Astrocyte (in vitro differentiated cells and primary cell): ENCODE data around the gene CRNKL1. TPM values are rescaled to one million over a fixed set of nuclear protein-coding genes. Genes with fewer than 3 reads are reported as not detected.

Experiments used
- DNase-seq: peaks from one replicate; pipeline ENCODE4 v3.0.0-alpha.2; 2010; ENCODE audit warnings: low read depth
- FAIRE-seq: peaks from 2 replicates; lab custom pipeline; 2011; peaks lifted over from hg19 to GRCh38; lab: Jason Lieb, UNC
- H2AFZ ChIP-seq: 2 replicates; pipeline ENCODE4 v1.6.0; 2012; ENCODE audit warnings: low read depth, low read length, inconsistent platforms
- H3K27ac ChIP-seq: 2 replicates; pipeline ENCODE4 v1.5.1; 2011; ENCODE audit warnings: low read depth, low read length, inconsistent platforms
- H3K27me3 ChIP-seq: 2 replicates; pipeline ENCODE4 v1.6.0; 2011; ENCODE audit warnings: low read length, inconsistent platforms; ENCODE audit not compliant: insufficient read depth
- H3K36me3 ChIP-seq: 2 replicates; pipeline ENCODE4 v1.5.1; 2011; ENCODE audit warnings: low read length, inconsistent platforms; ENCODE audit not compliant: insufficient read depth
- H3K4me1 ChIP-seq: 2 replicates; pipeline ENCODE4 v1.5.1; 2011; ENCODE audit warnings: low read length, inconsistent platforms; ENCODE audit not compliant: insufficient read depth
- H3K4me2 ChIP-seq: 2 replicates; pipeline ENCODE4 v1.6.0; 2012; ENCODE audit warnings: low read length, inconsistent platforms
- H3K4me3 ChIP-seq: 2 replicates; pipeline ENCODE4 v1.5.1; 2011; ENCODE audit warnings: low read depth, mild to moderate bottlenecking, low read length, inconsistent platforms; ENCODE audit not compliant: insufficient read depth
- H3K79me2 ChIP-seq: 2 replicates; pipeline ENCODE4 v1.6.0; 2012; ENCODE audit warnings: mild to moderate bottlenecking, low read length, inconsistent platforms; ENCODE audit not compliant: insufficient read depth
- H3K9ac ChIP-seq: 2 replicates; pipeline ENCODE4 v1.6.0; 2012; ENCODE audit warnings: mild to moderate bottlenecking, low read length, inconsistent platforms
- H3K9me3 ChIP-seq: 2 replicates; pipeline ENCODE4 v1.5.1; 2012; ENCODE audit warnings: low read depth, mild to moderate bottlenecking, low read length, inconsistent platforms; ENCODE audit not compliant: insufficient read depth
- H4K20me1 ChIP-seq: 2 replicates; pipeline ENCODE4 v1.6.0; 2012; ENCODE audit warnings: low read length, inconsistent platforms; ENCODE audit not compliant: insufficient read depth
- H3K27ac Mint-ChIP-seq: one replicate; pipeline ENCODE4 v1.8.0; 2021; ENCODE audit warnings: mild to moderate bottlenecking, mixed read lengths; ENCODE audit not compliant: unreplicated experiment
- H3K27me3 Mint-ChIP-seq: one replicate; pipeline ENCODE4 v1.8.0; 2021; ENCODE audit warnings: low read depth, mixed read lengths; ENCODE audit not compliant: unreplicated experiment
- H3K36me3 Mint-ChIP-seq: one replicate; pipeline ENCODE4 v1.8.0; 2021; ENCODE audit warnings: low read depth, mixed read lengths; ENCODE audit not compliant: unreplicated experiment
- H3K4me1 Mint-ChIP-seq: one replicate; pipeline ENCODE4 v1.8.0; 2021; ENCODE audit warnings: low read depth, mixed read lengths; ENCODE audit not compliant: unreplicated experiment
- H3K4me3 Mint-ChIP-seq: one replicate; pipeline ENCODE4 v1.8.0; 2021; ENCODE audit warnings: mild to moderate bottlenecking, moderate library complexity, mixed read lengths; ENCODE audit not compliant: unreplicated experiment
- H3K9me3 Mint-ChIP-seq: one replicate; pipeline ENCODE4 v1.8.0; 2021; ENCODE audit warnings: mild to moderate bottlenecking, mixed read lengths; ENCODE audit not compliant: unreplicated experiment
- CTCF ChIP-seq: IDR thresholded peaks from 2 replicates; pipeline ENCODE4 v1.5.1; 2011; ENCODE audit warnings: low read depth, mild to moderate bottlenecking, inconsistent platforms, low read length, moderate library complexity; ENCODE audit not compliant: insufficient read depth
- EZH2 ChIP-seq: IDR thresholded peaks from 2 replicates; pipeline ENCODE4 v1.6.1; 2012; ENCODE audit warnings: mild to moderate bottlenecking, low read length, inconsistent platforms; ENCODE audit not compliant: insufficient read depth
- total RNA-seq: library from RNA; stranded (reverse); gene quantifications from 2 replicates; pipeline ENCODE4 v1.2.1, GENCODE V29; 2021

The CRNKL1 gene
- total RNA-seq, 1 donor from 2014 or later: 20.2 TPM

DNA sequence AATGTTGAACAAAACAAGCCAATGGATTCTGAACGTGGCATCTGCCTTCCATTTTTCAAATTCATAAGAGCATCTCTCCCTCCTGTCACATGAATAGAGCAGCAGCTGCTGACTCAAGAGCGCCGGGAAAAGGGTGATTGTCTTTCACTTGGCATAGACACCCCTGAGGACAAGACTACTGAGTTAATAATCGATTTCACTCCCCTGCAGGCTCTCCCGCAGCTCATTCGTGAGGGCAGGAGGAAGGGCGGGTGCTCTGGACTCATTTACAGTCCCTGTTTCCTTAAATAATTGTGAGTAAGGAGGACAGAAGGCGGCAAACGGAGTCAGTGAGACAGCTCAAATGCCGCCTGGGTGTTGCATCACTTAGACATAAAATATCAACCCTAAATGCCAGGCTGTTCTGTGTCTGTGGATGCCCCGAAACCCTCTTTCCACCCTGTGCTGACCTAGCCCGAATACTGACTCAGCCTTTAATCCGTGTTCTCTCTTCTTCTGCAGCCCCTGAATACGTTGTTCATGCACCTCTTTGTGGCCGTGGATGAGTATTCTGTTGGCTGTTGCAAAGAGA, 21.6 kb upstream of the CRNKL1 start:
- Mint-ChIP-seq H3K9me3 (no peaks in the 10 kb centered on the region), H3K27ac (no peak overlapping the region), H3K4me1 (peaks cover 2% of the 10 kb centered on the region), H3K36me3 (no peaks in the 10 kb centered on the region), H3K4me3 (no peak overlapping the region), H3K27me3 (peaks cover 13% of the 10 kb centered on the region)
- FAIRE-seq (no peak), DNase-seq (no peak)
- Histone ChIP-seq H3K9me3 (no peaks in the 10 kb centered on the region), H3K27me3 (peaks cover 14% of the 10 kb centered on the region), H3K4me2 (no peak overlapping the region), H3K27ac (no peak overlapping the region), H3K9ac (no peak overlapping the region), H4K20me1 (no peaks in the 10 kb centered on the region), H3K36me3 (no peaks in the 10 kb centered on the region), H3K79me2 (no peaks in the 10 kb centered on the region), H3K4me1 (no peaks in the 10 kb centered on the region), H3K4me3 (no peak overlapping the region), H2AFZ (no peak overlapping the region)
- no peak for TF ChIP-seq CTCF
- TF ChIP-seq EZH2: no peak

- no peak for FAIRE-seq
These were observed 18.8 kb upstream of the CRNKL1 start for GRCh38 chr20:20070871-20071726.

More at GRCh38 chr20:20070871-20071726, 18.8 kb upstream of the CRNKL1 start:
- no peaks in the 10 kb centered on the region for H3K4me1 ChIP-seq
- no peaks in the 10 kb centered on the region for H4K20me1 ChIP-seq
- H3K79me2 ChIP-seq: no peaks in the 10 kb centered on the region
- peaks cover 7% of the 10 kb centered on the region for H3K27me3 Mint-ChIP-seq
- no peak overlapping the region for H3K4me2 ChIP-seq
- peaks cover 14% of the 10 kb centered on the region for H3K27me3 ChIP-seq
- H3K9me3 ChIP-seq: no peaks in the 10 kb centered on the region
- H2AFZ ChIP-seq: no peak overlapping the region
- no peaks in the 10 kb centered on the region for H3K36me3 Mint-ChIP-seq
- H3K27ac Mint-ChIP-seq: no peak overlapping the region
- H3K4me3 ChIP-seq: no peak overlapping the region
- H3K27ac ChIP-seq: no peak overlapping the region
- H3K4me3 Mint-ChIP-seq: no peak overlapping the region
- no peak overlapping the region for H3K9ac ChIP-seq
- TF ChIP-seq CTCF (no peak), EZH2 (no peak)
- H3K4me1 Mint-ChIP-seq: peaks cover 2% of the 10 kb centered on the region
- H3K36me3 ChIP-seq: no peaks in the 10 kb centered on the region
- DNase-seq: no peak
- H3K9me3 Mint-ChIP-seq: no peaks in the 10 kb centered on the region
